Stimulated activated CD4-positive, alpha-beta T cell treated with anti-CD3 and anti-CD28 coated beads, Interleukin-4, amount 100 ng/mL, for 4 hours (primary cell): Measurements from ENCODE around the gene CD163L1.

Source experiments
- DNase-seq, 2 experiments: peaks; one replicate each; pipeline ENCODE4 v3.0.0-alpha.2; 2020

CD163L1 gene

DNA sequence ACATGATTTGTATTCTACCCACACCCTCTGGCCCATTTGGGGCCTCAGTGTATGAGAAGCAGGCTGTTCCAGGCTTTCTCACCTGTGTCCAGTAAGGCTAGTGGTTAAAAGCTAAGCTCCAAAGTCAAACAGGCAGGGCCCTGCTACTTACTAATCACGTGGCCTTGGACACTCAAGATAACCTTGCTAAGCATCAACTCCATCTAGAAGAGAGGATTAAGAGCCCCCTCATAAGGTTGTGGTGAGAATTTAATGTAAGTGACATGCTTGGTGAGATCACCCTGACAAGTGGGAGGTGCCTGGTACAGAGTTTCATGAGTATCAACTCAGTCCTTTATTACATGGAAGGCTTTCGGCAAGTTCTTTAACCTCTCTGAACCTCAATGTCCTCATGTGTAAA is 122.3 kb downstream of the CD163L1 start:
- DNase-seq, result no peak

DNA sequence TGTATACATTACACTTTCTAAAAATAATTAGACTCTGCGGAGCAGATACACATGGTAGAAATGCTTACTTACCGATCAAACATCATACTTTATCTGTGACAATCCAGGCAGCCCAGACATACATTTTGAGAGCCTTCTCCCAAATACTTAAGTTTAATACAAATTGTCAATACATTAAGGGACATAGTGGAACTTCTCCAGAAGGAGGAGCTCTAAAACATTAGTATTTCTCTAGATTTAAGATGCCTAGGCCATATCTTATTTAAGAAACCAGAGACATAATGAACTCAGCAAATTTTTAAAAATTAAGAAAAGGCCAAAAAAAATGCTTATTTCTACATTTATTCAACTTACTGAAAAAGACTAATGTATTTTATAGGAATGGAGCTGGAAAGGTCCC is 124.0 kb downstream of the CD163L1 start:
- no peak for DNase-seq

DNA sequence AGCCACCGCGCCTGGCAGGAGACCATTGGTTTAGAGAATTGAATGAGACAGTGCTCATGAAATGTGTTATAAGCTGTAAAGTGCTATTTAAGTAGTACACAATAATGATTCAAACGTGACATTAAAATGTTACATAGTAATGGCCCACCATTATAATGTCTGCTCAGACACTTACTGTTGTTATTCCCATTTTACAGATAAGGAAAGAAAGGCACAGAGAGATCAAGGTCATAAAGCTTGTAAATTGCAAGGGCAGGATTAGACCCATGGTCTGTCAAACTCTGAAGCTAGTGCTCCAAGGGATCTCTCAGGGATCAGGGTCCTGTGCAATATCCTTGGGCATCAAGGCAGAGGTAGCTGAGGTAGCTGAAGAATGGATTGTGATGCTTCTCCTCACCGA is 133.9 kb downstream of the CD163L1 start:
- DNase-seq, result no peak
